ENCODE data around the gene GUCA2B.

GUCA2B gene

DNA sequence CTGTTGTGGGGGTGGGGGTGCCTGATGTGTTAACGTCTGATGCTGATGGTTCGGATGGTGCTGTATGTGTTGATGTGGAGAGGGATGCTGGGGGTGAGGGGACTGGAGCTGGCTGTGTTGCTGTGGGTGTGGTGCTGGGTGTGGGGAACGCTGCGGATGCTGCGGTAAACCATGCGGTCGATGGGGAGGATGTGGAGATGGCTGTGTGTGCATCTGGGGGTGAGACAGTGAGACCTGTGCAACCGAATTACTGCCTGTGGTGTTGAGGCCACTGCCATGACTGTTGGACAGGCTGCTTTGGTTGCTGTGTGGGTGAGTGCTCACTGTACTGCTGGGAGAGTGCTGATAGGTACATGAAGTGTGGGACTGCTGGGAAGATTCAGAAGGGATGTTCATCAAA, 38.1 kb downstream of the GUCA2B start:
- no peak for DNase-seq

DNA sequence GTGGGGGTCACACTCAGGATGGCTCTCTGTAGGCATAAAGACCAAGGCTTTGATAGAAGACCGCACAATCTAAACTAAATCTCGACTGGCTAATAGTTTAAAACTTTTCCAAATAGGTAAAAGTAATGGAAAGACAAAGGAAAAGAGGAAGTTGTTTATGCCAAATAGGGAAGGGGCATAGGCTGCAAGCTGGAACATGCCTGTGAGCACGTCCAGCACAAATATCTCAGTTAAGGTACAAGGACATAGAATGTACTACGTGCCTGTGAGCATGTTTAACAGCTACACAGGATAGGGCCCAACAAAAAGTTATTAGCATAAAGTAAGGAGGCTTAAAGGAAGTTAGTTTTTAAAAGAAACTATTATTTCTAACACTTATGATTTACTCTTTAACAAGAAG, 38.9 kb downstream of the GUCA2B start:
- no peak for DNase-seq

DNA sequence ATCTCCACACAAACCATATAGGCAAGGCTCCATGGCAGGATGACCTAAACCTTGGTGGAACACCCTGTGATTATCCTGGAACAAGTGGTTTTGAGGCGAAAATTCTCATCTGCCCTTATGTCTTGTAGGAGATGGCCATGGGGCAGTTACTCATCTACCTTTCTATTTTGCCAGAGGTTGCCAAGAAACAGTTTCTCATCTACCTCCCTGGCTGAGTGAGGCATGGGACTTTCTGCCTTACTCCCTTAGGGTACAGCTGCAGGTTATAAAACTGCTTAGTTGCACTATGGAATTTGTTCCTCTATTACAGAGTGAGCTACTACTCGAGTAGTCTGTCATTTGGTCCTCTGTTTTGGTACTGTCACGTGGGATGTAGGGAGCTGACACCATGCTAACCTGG, 42.6 kb downstream of the GUCA2B start:
- no peak for DNase-seq

DNA sequence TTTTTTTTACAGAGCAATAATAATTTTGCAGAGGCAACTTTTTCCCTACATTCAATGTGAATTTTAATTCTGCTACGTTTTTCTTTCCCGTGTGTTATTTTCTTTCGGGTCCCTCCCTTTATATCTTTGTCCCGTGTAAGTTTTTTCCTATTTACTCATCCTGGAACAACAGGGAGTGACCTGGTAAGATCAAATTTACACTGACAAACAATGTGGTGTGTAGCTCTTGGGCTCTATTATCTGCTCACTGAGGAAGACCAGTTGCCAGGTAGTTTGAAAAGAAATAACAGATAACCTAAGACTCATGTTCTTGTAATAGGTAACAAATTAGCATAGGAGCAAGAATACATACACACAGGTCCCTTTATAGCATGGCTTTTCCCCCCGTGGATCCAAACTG, 45.0 kb downstream of the GUCA2B start:
- no peak for DNase-seq

DNA sequence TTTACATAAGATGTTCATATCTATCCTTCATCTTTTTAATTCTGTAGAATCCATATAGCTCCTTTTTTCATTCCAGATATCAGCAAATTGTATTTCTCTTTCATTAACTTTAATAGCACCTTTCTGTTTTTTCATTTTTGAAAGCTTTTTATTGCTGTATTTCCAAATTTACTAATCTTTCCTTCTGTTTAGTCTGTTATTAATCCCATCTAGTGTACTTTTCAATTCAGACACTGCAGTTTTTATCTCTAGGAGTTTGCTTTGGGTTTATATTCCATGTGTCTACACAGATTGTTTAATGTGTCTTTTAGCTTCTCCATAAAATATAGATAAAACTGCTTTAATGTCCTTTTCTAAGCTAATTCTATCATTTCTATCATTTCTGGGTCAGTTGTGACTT, 48.8 kb downstream of the GUCA2B start:
- no peak for DNase-seq

Measured in C1 segment of cervical spinal cord (tissue), 14 donors.